B cell (primary cell): Measurements from ENCODE around the gene DKKL1. TPM values are rescaled to one million over a fixed set of nuclear protein-coding genes. Genes with fewer than 3 reads are reported as not detected.

Experiments used
- ATAC-seq: fragments of 200-7000 bp; cut with Tn5 transposase; one replicate; pipeline ENCODE4 v1.10.0; 2021; ENCODE audit warnings: low read depth, mild to moderate bottlenecking, moderate number of reproducible peaks, moderate library complexity
- CTCF ChIA-PET: fragments of 350-600 bp; sonication (Branson Sonifier 250); formaldehyde crosslinking; loops from one replicate; lab custom pipeline; 2021; ENCODE audit warnings: antibody characterized with exemption, inconsistent platforms; lab: Charles Lee
- POLR2A ChIA-PET: fragments of 350-600 bp; sonication (Branson Sonifier 250); formaldehyde crosslinking; loops from one replicate; lab custom pipeline; 2021; ENCODE audit warnings: antibody characterized with exemption; lab: Charles Lee
- DNase-seq: peaks from one replicate; pipeline ENCODE4 v3.0.0; 2013
- H2AFZ ChIP-seq: 2 replicates; pipeline ENCODE4 v1.6.1; 2012; ENCODE audit warnings: mild to moderate bottlenecking, low read depth, low read length; ENCODE audit not compliant: insufficient read depth, poor library complexity, severe bottlenecking
- H3K27ac ChIP-seq, 2 donors: 1 replicate in 1 of 2; 2 replicates in 1 of 2; pipeline ENCODE4 v1.5.1; 2012 to 2013; ENCODE audit warnings: low read length in 2 of 2, mild to moderate bottlenecking in 2 of 2, moderate library complexity in 1 of 2
- H3K27me3 ChIP-seq, 4 experiments: fragments of 200-600 bp in 1 of 4; sonication (generic) in 1 of 4; replicated peaks in 1 of 4; 1 replicate in 2 of 4; 2 replicates in 2 of 4; pipeline versions ENCODE4 v1.6.1 to v1.7.0; 2013 to 2016; ENCODE audit warnings: low read length in 3 of 4, mild to moderate bottlenecking in 2 of 4, mixed read lengths in 1 of 4, moderate library complexity in 1 of 4; ENCODE audit not compliant: insufficient read depth in 4 of 4, control insufficient read depth in 3 of 4; ENCODE audit errors: control extremely low read depth in 1 of 4
- H3K36me3 ChIP-seq, 2 experiments: replicated peaks in 1 of 2; 1 replicate in 1 of 2; 2 replicates in 1 of 2; pipeline versions ENCODE4 v1.6.1 to v1.7.1; 2013; ENCODE audit warnings: low read length in 1 of 2; ENCODE audit not compliant: insufficient read depth in 2 of 2, control insufficient read depth in 1 of 2; ENCODE audit errors: control extremely low read depth in 1 of 2, extremely low read depth in 1 of 2
- H3K4me1 ChIP-seq, 2 donors: fragments of 200-600 bp in 1 of 2; sonication (generic) in 1 of 2; 1 replicate in 1 of 2; 2 replicates in 1 of 2; pipeline versions ENCODE4 v1.5.1 to v1.6.1; 2013 to 2017; ENCODE audit warnings: low read length in 2 of 2; ENCODE audit not compliant: control insufficient read depth in 2 of 2, insufficient read depth in 2 of 2
- H3K4me2 ChIP-seq: replicated peaks from 2 replicates; pipeline ENCODE3; 2012; ENCODE audit warnings: mild to moderate bottlenecking, low read depth, low read length; ENCODE audit not compliant: poor library complexity, severe bottlenecking
- H3K4me3 ChIP-seq, 5 experiments: fragments of 200-600 bp in 1 of 5; sonication (generic) in 1 of 5; 1 replicate in 3 of 5; 2 replicates in 2 of 5; pipeline versions ENCODE4 v1.5.1 to v1.7.0; 2011 to 2016; ENCODE audit warnings: low read length in 4 of 5, mild to moderate bottlenecking in 4 of 5, low read depth in 2 of 5, control low read depth in 1 of 5, moderate library complexity in 1 of 5; ENCODE audit not compliant: insufficient read depth in 1 of 5; ENCODE audit errors: control extremely low read depth in 1 of 5, extremely low read depth in 1 of 5
- H3K79me2 ChIP-seq: fragments of 200-600 bp; sonication (generic); one replicate; pipeline ENCODE4 v1.6.0; 2016; ENCODE audit warnings: low read length; ENCODE audit not compliant: control insufficient read depth, insufficient read depth
- H3K9ac ChIP-seq: fragments of 200-600 bp; sonication (generic); 2 replicates; pipeline ENCODE4 v1.6.1; 2017; ENCODE audit warnings: mild to moderate bottlenecking, low read length, moderate library complexity
- H3K9me3 ChIP-seq, 3 donors: one replicate each; pipeline versions ENCODE4 v1.6.1 to v1.7.1; 2013; ENCODE audit warnings: low read length in 2 of 3; ENCODE audit not compliant: control insufficient read depth in 2 of 3, insufficient read depth in 1 of 3; ENCODE audit errors: control extremely low read depth in 1 of 3
- H4K20me1 ChIP-seq: 2 replicates; pipeline ENCODE4 v1.6.0; 2012; ENCODE audit warnings: mild to moderate bottlenecking, low read length; ENCODE audit not compliant: insufficient read depth, control insufficient read depth, poor library complexity, severe bottlenecking
- H3K27ac Mint-ChIP-seq: one replicate; pipeline ENCODE4 v1.8.0; 2021; ENCODE audit warnings: mixed read lengths
- H3K27me3 Mint-ChIP-seq: one replicate; pipeline ENCODE4 v1.8.0; 2021; ENCODE audit warnings: mixed read lengths
- H3K4me1 Mint-ChIP-seq: one replicate; pipeline ENCODE4 v1.8.0; 2021; ENCODE audit warnings: mixed read lengths
- H3K4me3 Mint-ChIP-seq: one replicate; pipeline ENCODE4 v1.8.0; 2021; ENCODE audit warnings: mixed read lengths
- H3K9me3 Mint-ChIP-seq: one replicate; pipeline ENCODE4 v1.8.0; 2022; ENCODE audit warnings: mixed read lengths; ENCODE audit not compliant: insufficient read depth
- CTCF ChIP-seq: fragments of 200-600 bp; IDR thresholded peaks from one replicate; pipeline ENCODE4 v1.8.0; 2022; ENCODE audit warnings: antibody characterized with exemption, mild to moderate bottlenecking
- EZH2 ChIP-seq: IDR thresholded peaks from 2 replicates; pipeline ENCODE4 v1.6.1; 2012; ENCODE audit warnings: borderline replicate concordance, low read depth, mild to moderate bottlenecking, moderate library complexity, low read length; ENCODE audit not compliant: insufficient read depth, poor library complexity, severe bottlenecking
- WGBS: methylation state at CpG from one replicate; pipeline ENCODE4 v1.1.5; 2013; ENCODE audit warnings: missing lambda C conversion rate; ENCODE audit not compliant: insufficient coverage; 5-methylcytosine and 5-hydroxymethylcytosine counted together
- intact Hi-C: fragments of 100-400 bp; cut with micrococcal nuclease; formaldehyde crosslinking; loops from one replicate; pipeline ENCODE4 v1.10.0; 2022
- polyA plus RNA-seq: library from polyadenylated mRNA; depleted of rRNA; stranded (reverse); fragments of >200 nt; gene quantifications from 2 replicates; pipeline ENCODE4 v1.2.3, GENCODE V29; 2012
- total RNA-seq, 2 donors: library from RNA; stranded (reverse); fragments of 120-200 nt in 1 of 2; gene quantifications; 1 replicate in 1 of 2; 2 replicates in 1 of 2; pipeline versions ENCODE4 v1.2.3 to v1.2.4, GENCODE V29; 2013 to 2022

DKKL1 gene
- total and polyA plus RNA-seq, 2 donors (not counting 1 experiment from before 2014, with no cell fraction given) = 1.2 to 1.6 TPM

DNA sequence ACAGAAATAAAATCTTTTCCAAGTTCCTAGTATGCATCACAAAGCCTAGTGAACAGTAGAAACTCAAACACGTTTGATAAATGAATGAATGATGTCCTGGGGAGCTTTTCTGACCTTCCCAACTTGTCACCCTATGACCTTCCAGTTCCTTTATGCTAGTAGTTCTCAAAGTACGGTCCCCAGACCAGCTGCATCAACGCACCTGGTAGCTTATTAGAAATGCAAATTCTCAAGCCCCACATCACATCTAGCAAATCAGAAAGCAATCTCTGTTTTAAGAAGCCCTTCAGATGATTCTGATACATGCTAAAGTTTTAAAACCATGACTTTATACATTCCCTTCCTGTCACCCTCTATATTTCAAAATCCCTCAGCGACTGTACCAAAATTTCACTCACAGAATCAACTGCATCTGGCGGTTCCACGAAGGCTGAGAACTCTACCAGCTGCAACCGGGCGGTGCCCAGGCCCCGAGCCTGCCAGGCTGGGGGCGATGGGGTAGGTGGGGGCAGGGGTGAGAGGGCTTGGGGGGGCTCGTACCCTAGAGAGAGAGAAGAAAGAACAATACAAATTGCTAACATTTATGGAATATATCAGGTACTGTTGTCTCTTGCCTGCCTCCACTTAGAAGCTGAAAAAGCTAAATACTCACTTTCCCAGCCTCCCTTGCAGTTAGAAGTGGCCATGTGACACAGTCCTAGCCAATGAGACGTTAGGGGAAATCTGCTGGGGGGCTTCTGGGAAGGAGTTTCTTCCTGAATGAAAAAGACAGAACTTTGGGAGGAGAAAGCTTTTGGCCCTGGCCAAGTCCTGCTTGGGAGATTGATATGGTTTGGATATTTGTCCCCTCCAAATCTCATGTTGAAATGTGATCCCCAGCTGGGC lies 15.1 kb upstream of the DKKL1 start:
- POLR2A ChIA-PET = interaction anchor here (0.5 to 1.2 kb wide), 7 partner anchors 8 to 539 kb away, joined by 3 to 9 read pairs (median 4); partner anchors contain the start of gene CD37
- H3K4me2 ChIP-seq = peak overlapping the region; percentile 16
- no peak for TF ChIP-seq EZH2
- TF ChIP-seq CTCF = no peak
- no peaks in the 10 kb centered on the region for H3K27me3 ChIP-seq
- H3K27ac Mint-ChIP-seq = peak overlapping the region; percentile 62
- intact Hi-C loops = no loop called here
- no peaks in the 10 kb centered on the region for H3K79me2 ChIP-seq
- no peaks in the 10 kb centered on the region for H3K9me3 Mint-ChIP-seq
- H3K9me3 ChIP-seq = peaks cover 0 to 5% (median 0%) of the 10 kb centered on the region in 3 donors
- no peak overlapping the region for H3K4me3 ChIP-seq
- peak overlapping the region; percentile 33 for H3K4me3 Mint-ChIP-seq
- DNase-seq (peak; percentile 30), ATAC-seq (no peak)
- H4K20me1 ChIP-seq = no peaks in the 10 kb centered on the region
- WGBS = 32% methylated on average over 3 of the region's 12 CpGs
- no peak overlapping the region for H2AFZ ChIP-seq
- peaks cover 6 to 41% of the 10 kb centered on the region in 2 donors for H3K4me1 ChIP-seq
- H3K36me3 ChIP-seq = peaks cover 0 to 9% of the 10 kb centered on the region in 2 experiments
- peaks cover 39% of the 10 kb centered on the region for H3K4me1 Mint-ChIP-seq
- H3K27ac ChIP-seq = no peak overlapping the region
- H3K27me3 Mint-ChIP-seq = no peaks in the 10 kb centered on the region
- CTCF ChIA-PET = interaction anchor here (0.8 to 2.7 kb wide), 4 partner anchors 8 to 84 kb away, joined by 3 to 8 read pairs (median 4); no protein-coding TSS in a partner anchor
- H3K9ac ChIP-seq = no peak overlapping the region
